Loucy (cell line): ENCODE results near the gene MT1A.

Experiments
- H2AFZ ChIP-seq: fragments of 200-600 bp; sonication (generic); 2 replicates; pipeline ENCODE4 v1.6.0; 2016; ENCODE audit warnings: antibody characterized with exemption, mild to moderate bottlenecking, low read length, moderate library complexity
- H3F3A ChIP-seq: fragments of 200-600 bp; 2 replicates; pipeline ENCODE4 v1.6.0; 2016; ENCODE audit warnings: antibody characterized with exemption, low read depth, mild to moderate bottlenecking
- H3K27me3 ChIP-seq: fragments of 200-600 bp; sonication (generic); 2 replicates; pipeline ENCODE4 v1.6.1; 2014; ENCODE audit warnings: low read length, mild to moderate bottlenecking; ENCODE audit not compliant: insufficient read depth, poor library complexity, severe bottlenecking
- H3K36me3 ChIP-seq: fragments of 200-600 bp; sonication (generic); 2 replicates; pipeline ENCODE4 v1.6.1; 2016; ENCODE audit warnings: low read length; ENCODE audit not compliant: insufficient read depth
- H3K4me1 ChIP-seq: fragments of 200-600 bp; sonication (generic); 2 replicates; pipeline ENCODE4 v1.5.1; 2014; ENCODE audit warnings: low read length, mild to moderate bottlenecking; ENCODE audit not compliant: insufficient read depth, poor library complexity, severe bottlenecking
- H3K4me2 ChIP-seq: fragments of 200-600 bp; sonication (generic); 2 replicates; pipeline ENCODE4 v1.6.0; 2014; ENCODE audit warnings: antibody characterized with exemption, low read length, low read depth, mild to moderate bottlenecking; ENCODE audit not compliant: poor library complexity, severe bottlenecking
- H3K4me3 ChIP-seq: fragments of 200-600 bp; sonication (generic); 2 replicates; pipeline ENCODE4 v1.5.1; 2014; ENCODE audit warnings: low read length, mild to moderate bottlenecking, mixed read lengths; ENCODE audit not compliant: poor library complexity, severe bottlenecking
- H3K79me2 ChIP-seq: fragments of 200-600 bp; sonication (generic); 2 replicates; pipeline ENCODE4 v1.6.1; 2014; ENCODE audit warnings: low read length; ENCODE audit not compliant: insufficient read depth
- H3K9ac ChIP-seq: fragments of 200-600 bp; sonication (generic); 2 replicates; pipeline ENCODE4 v1.6.0; 2014; ENCODE audit warnings: mild to moderate bottlenecking, low read depth, low read length, moderate library complexity; ENCODE audit not compliant: poor library complexity, severe bottlenecking
- H3K9me2 ChIP-seq: fragments of 200-600 bp; sonication (generic); replicated peaks from 2 replicates; pipeline ENCODE4 v1.6.1; 2016; ENCODE audit warnings: low read depth, low read length, mixed read lengths
- H3K9me3 ChIP-seq: fragments of 200-600 bp; sonication (generic); 2 replicates; pipeline ENCODE4 v1.6.1; 2014; ENCODE audit warnings: mild to moderate bottlenecking, antibody characterized with exemption, low read length, low read depth; ENCODE audit not compliant: insufficient read depth
- H4K20me1 ChIP-seq: fragments of 200-600 bp; sonication (generic); 2 replicates; pipeline ENCODE4 v1.6.0; 2014; ENCODE audit warnings: antibody characterized with exemption, low read length, mild to moderate bottlenecking; ENCODE audit not compliant: insufficient read depth, poor library complexity, severe bottlenecking
- EZH2phosphoT487 ChIP-seq: fragments of 200-600 bp; IDR thresholded peaks from 2 replicates; pipeline ENCODE4 v1.6.1; 2018; ENCODE audit warnings: antibody characterized with exemption, mild to moderate bottlenecking, moderate library complexity, borderline replicate concordance
- TF ChIP-seq, protein P1 (sequence below): fragments of 200-600 bp; sonication (generic); conservative IDR thresholded peaks from 2 replicates; pipeline ENCODE4 v1.5.1; 2014; ENCODE audit warnings: mild to moderate bottlenecking, antibody characterized with exemption, low read length

The MT1A gene

GRCh38 chr16:56610017-56610608, 28.4 kb upstream of the MT1A start:
- Histone ChIP-seq H3K4me1 (peaks cover 19% of the 10 kb centered on the region), H3F3A (no peaks in the 10 kb centered on the region)

DNA sequence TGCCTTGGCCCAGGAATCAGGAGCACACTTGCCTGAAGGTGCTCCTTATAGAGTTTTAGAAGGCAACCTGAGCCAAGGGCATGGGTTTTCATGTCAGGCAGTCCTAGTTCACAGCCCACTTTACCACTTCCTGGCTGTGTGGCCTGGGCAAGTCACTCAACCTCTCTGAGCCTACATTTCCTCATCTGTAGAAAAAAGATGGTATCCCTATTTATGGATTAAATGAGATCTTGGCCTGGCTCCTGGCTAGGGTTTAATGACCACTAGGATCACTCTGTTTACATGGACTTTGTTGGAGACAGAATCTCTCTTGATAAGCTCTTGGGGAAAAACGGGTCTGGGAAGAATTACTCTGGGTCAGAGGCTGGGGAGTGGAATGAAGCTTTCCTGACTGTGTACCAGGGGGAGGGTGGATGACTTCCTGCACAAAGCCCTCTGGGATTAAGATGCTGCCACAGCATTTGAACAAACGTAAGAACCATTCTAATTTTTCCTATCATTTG, 27.8 kb upstream of the MT1A start:
- H3K4me1 ChIP-seq, result peaks cover 19% of the 10 kb centered on the region
- H3K36me3 ChIP-seq, result no peaks in the 10 kb centered on the region
- no peak for TF ChIP-seq EZH2phosphoT487
- TF ChIP-seq, protein P1, sequence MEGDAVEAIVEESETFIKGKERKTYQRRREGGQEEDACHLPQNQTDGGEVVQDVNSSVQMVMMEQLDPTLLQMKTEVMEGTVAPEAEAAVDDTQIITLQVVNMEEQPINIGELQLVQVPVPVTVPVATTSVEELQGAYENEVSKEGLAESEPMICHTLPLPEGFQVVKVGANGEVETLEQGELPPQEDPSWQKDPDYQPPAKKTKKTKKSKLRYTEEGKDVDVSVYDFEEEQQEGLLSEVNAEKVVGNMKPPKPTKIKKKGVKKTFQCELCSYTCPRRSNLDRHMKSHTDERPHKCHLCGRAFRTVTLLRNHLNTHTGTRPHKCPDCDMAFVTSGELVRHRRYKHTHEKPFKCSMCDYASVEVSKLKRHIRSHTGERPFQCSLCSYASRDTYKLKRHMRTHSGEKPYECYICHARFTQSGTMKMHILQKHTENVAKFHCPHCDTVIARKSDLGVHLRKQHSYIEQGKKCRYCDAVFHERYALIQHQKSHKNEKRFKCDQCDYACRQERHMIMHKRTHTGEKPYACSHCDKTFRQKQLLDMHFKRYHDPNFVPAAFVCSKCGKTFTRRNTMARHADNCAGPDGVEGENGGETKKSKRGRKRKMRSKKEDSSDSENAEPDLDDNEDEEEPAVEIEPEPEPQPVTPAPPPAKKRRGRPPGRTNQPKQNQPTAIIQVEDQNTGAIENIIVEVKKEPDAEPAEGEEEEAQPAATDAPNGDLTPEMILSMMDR, result no peak
- no peaks in the 10 kb centered on the region for H3K9me3 ChIP-seq
- no peaks in the 10 kb centered on the region for H3F3A ChIP-seq
- H3K9me2 ChIP-seq, result no peaks in the 10 kb centered on the region
- H3K4me3 ChIP-seq, result peak overlapping the region; percentile 77
- H4K20me1 ChIP-seq, result no peaks in the 10 kb centered on the region
- peak overlapping the region; percentile 84 for H3K9ac ChIP-seq
- H3K27me3 ChIP-seq, result no peaks in the 10 kb centered on the region
- H2AFZ ChIP-seq, result peak overlapping the region; percentile 89
- H3K79me2 ChIP-seq, result peaks cover 7% of the 10 kb centered on the region
- H3K4me2 ChIP-seq, result peak overlapping the region; percentile 86

More at GRCh38 chr16:56610017-56610608, 28.4 kb upstream of the MT1A start:
- TF ChIP-seq, protein P1, result no peak
- no peak for TF ChIP-seq EZH2phosphoT487
- Histone ChIP-seq H3K9me3 (no peaks in the 10 kb centered on the region), H3K27me3 (no peaks in the 10 kb centered on the region), H2AFZ (peak overlapping the region; percentile 89), H3K36me3 (no peaks in the 10 kb centered on the region), H3K9me2 (no peaks in the 10 kb centered on the region), H3K4me2 (peak overlapping the region; percentile 86), H3K79me2 (peaks cover 7% of the 10 kb centered on the region), H4K20me1 (no peaks in the 10 kb centered on the region), H3K4me3 (peak overlapping the region; percentile 77), H3K9ac (peak overlapping the region; percentile 84)

DNA sequence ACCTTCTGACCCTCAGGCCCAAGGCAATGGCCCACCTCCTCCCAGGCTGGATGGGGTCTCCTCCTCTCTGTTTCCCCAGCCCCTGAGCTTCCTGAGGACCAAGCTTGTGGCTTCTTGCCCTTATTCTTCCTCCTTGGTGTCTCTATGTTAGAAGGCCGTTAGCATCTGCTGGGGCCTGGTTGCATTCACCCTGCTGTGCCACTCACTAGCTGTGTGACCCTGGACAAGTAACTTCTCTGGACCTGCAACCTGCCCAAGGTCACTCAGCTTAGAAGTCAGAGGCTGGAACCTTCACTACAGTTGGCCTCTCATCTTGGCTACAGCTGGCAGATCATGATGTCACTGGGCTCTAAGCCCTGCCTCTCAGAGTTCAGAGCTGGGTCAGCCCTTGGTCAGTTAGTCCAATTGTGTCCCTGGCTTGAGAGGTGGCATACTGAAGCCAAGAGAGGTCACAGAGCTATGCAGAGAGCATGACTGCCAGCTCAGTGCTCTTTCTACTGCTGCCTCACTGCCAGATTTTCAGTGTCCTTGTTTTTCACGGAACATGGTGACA, 27.1 kb upstream of the MT1A start:
- H3K27me3 ChIP-seq, result no peaks in the 10 kb centered on the region
- peaks cover 19% of the 10 kb centered on the region for H3K4me1 ChIP-seq
- no peaks in the 10 kb centered on the region for H3K9me2 ChIP-seq
- TF ChIP-seq, protein P1, result no peak
- TF ChIP-seq EZH2phosphoT487, result no peak
- no peaks in the 10 kb centered on the region for H3F3A ChIP-seq
- H3K4me3 ChIP-seq, result no peak overlapping the region
- H3K79me2 ChIP-seq, result peaks cover 7% of the 10 kb centered on the region
- H3K9ac ChIP-seq, result no peak overlapping the region
- no peak overlapping the region for H3K4me2 ChIP-seq
- H4K20me1 ChIP-seq, result no peaks in the 10 kb centered on the region
- H3K36me3 ChIP-seq, result no peaks in the 10 kb centered on the region
- no peak overlapping the region for H2AFZ ChIP-seq
- H3K9me3 ChIP-seq, result no peaks in the 10 kb centered on the region
